Endodermal cell (in vitro differentiated cells): ENCODE data around the gene TGM6. TPM values are rescaled to one million over a fixed set of nuclear protein-coding genes. Genes with fewer than 3 reads are reported as not detected.

Source experiments
- DNase-seq: peaks from one replicate; pipeline ENCODE4 v3.0.0-alpha.2; 2017
- H3K27ac ChIP-seq: 2 replicates; pipeline ENCODE4 v1.5.1; 2013; ENCODE audit warnings: mild to moderate bottlenecking, low read depth, low read length, moderate library complexity
- H3K27me3 ChIP-seq: 2 replicates; pipeline ENCODE4 v1.6.1; 2013; ENCODE audit warnings: mild to moderate bottlenecking, low read length, moderate library complexity; ENCODE audit not compliant: insufficient read depth, control insufficient read depth, poor library complexity, severe bottlenecking
- H3K36me3 ChIP-seq: 2 replicates; pipeline ENCODE4 v1.7.0; 2013; ENCODE audit warnings: mild to moderate bottlenecking, low read length, moderate library complexity; ENCODE audit not compliant: control insufficient read depth, insufficient read depth
- H3K4me1 ChIP-seq: one replicate; pipeline ENCODE4 v1.7.0; 2013; ENCODE audit warnings: low read length; ENCODE audit not compliant: control insufficient read depth, insufficient read depth
- H3K4me3 ChIP-seq: 2 replicates; pipeline ENCODE4 v1.5.1; 2013; ENCODE audit warnings: mild to moderate bottlenecking, low read length, moderate library complexity
- H3K9ac ChIP-seq: 2 replicates; pipeline ENCODE4 v1.6.1; 2013; ENCODE audit warnings: mild to moderate bottlenecking, low read length, moderate library complexity; ENCODE audit not compliant: poor library complexity, severe bottlenecking; ENCODE audit errors: extremely low read depth
- H3K9me3 ChIP-seq: 2 replicates; pipeline ENCODE4 v1.6.1; 2013; ENCODE audit warnings: mild to moderate bottlenecking, low read length, moderate library complexity; ENCODE audit not compliant: control insufficient read depth
- H3K27ac Mint-ChIP-seq: 2 replicates; pipeline ENCODE4 v1.8.0; 2020; ENCODE audit warnings: mixed read lengths
- H3K27me3 Mint-ChIP-seq: 2 replicates; pipeline ENCODE4 v1.8.0; 2021; ENCODE audit warnings: mild to moderate bottlenecking, mixed read lengths; ENCODE audit not compliant: insufficient read depth
- H3K36me3 Mint-ChIP-seq: 2 replicates; pipeline ENCODE4 v1.8.0; 2020; ENCODE audit warnings: low read depth, mixed read lengths
- H3K4me1 Mint-ChIP-seq: 2 replicates; pipeline ENCODE4 v1.8.0; 2020; ENCODE audit warnings: mixed read lengths
- H3K4me3 Mint-ChIP-seq: 2 replicates; pipeline ENCODE4 v1.8.0; 2020; ENCODE audit warnings: mild to moderate bottlenecking, moderate library complexity, mixed read lengths
- H3K9me3 Mint-ChIP-seq: 2 replicates; pipeline ENCODE4 v1.8.0; 2020; ENCODE audit warnings: mild to moderate bottlenecking, mixed read lengths
- CTCF ChIP-seq: fragments of 200-600 bp; sonication (generic); conservative IDR thresholded peaks from 2 replicates; pipeline ENCODE4 v1.5.0; 2021; ENCODE audit warnings: antibody characterized with exemption, mild to moderate bottlenecking
- WGBS, 2 experiments: methylation state at CpG; one replicate each; pipeline versions ENCODE4 v1.1.5 to v1.1.7; 2013; ENCODE audit warnings: missing lambda C conversion rate in 2 of 2, mixed read lengths in 1 of 2; ENCODE audit not compliant: insufficient coverage in 1 of 2, insufficient read length in 1 of 2; 5-methylcytosine and 5-hydroxymethylcytosine counted together
- total RNA-seq, 2 donors: library from RNA; stranded (reverse); fragmentation: NEBNext Ultra II Directional in 1 of 2; extraction: Animal tissue kit (Norgen Biotek cat#: 25700) in 1 of 2; gene quantifications; 2 replicates in 1 of 2; 3 replicates in 1 of 2; pipeline ENCODE4 v1.2.1, GENCODE V29; 2021

The TGM6 gene
- total RNA-seq, 2 donors from 2014 or later, result not detected

- H3K4me3 Mint-ChIP-seq, result no peak overlapping the region
- Histone ChIP-seq H3K36me3 (no peaks in the 10 kb centered on the region), H3K4me3 (no peak overlapping the region), H3K27me3 (no peaks in the 10 kb centered on the region), H3K9ac (no peak overlapping the region), H3K27ac (no peak overlapping the region), H3K9me3 (peaks cover 15% of the 10 kb centered on the region), H3K4me1 (no peaks in the 10 kb centered on the region)
- no peaks in the 10 kb centered on the region for H3K4me1 Mint-ChIP-seq
- H3K36me3 Mint-ChIP-seq, result no peaks in the 10 kb centered on the region
- no peak for TF ChIP-seq CTCF
- H3K27ac Mint-ChIP-seq, result no peak overlapping the region
- H3K27me3 Mint-ChIP-seq, result no peaks in the 10 kb centered on the region
- DNase-seq, result no peak
- H3K9me3 Mint-ChIP-seq, result peaks cover 24% of the 10 kb centered on the region
- WGBS, 2 experiments, result 87% methylated on average over 2 of the region's 2 CpGs; no CpG with 5 or more reads in 1 of the 2 experiments
Measured at GRCh38 chr20:2363187-2363586, 17.5 kb upstream of the TGM6 start.

- Mint-ChIP-seq H3K27ac (no peak overlapping the region), H3K4me3 (no peak overlapping the region), H3K27me3 (no peaks in the 10 kb centered on the region), H3K36me3 (no peaks in the 10 kb centered on the region), H3K9me3 (peaks cover 24% of the 10 kb centered on the region), H3K4me1 (no peaks in the 10 kb centered on the region)
- no peak for DNase-seq
- Histone ChIP-seq H3K27ac (no peak overlapping the region), H3K27me3 (no peaks in the 10 kb centered on the region), H3K4me1 (no peaks in the 10 kb centered on the region), H3K36me3 (no peaks in the 10 kb centered on the region), H3K9ac (no peak overlapping the region), H3K9me3 (peaks cover 15% of the 10 kb centered on the region), H3K4me3 (no peak overlapping the region)
- WGBS, 2 experiments, result 70% methylated on average over 1 of the region's 1 CpG; no CpG with 5 or more reads in 1 of the 2 experiments
- TF ChIP-seq CTCF, result no peak
Measured at GRCh38 chr20:2363587-2363986, 17.1 kb upstream of the TGM6 start.

- WGBS, 2 experiments, result 99 to 100% methylated on average over 4 of the region's 4 CpGs
- H3K4me1 ChIP-seq, result no peaks in the 10 kb centered on the region
- Mint-ChIP-seq H3K27me3 (no peaks in the 10 kb centered on the region), H3K4me1 (no peaks in the 10 kb centered on the region), H3K4me3 (no peak overlapping the region), H3K36me3 (no peaks in the 10 kb centered on the region), H3K9me3 (peaks cover 24% of the 10 kb centered on the region), H3K27ac (no peak overlapping the region)
- no peaks in the 10 kb centered on the region for H3K27me3 ChIP-seq
- no peak overlapping the region for H3K27ac ChIP-seq
- no peak for TF ChIP-seq CTCF
- peaks cover 15% of the 10 kb centered on the region for H3K9me3 ChIP-seq
- H3K36me3 ChIP-seq, result no peaks in the 10 kb centered on the region
- H3K9ac ChIP-seq, result no peak overlapping the region
- DNase-seq, result no peak
- no peak overlapping the region for H3K4me3 ChIP-seq
Measured at GRCh38 chr20:2364044-2364443, 16.7 kb upstream of the TGM6 start.
